ENCODE data around the gene SHH.
A peak's percentile ranks its signal among the peaks of the same experiment; 100 is the strongest.
"Not testable (repeated sequence)": the region's sequence is repeated elsewhere in the genome, so short reads cannot be mapped to it uniquely, and the experiment has no call there.

The SHH gene

GRCh38 chr7:155842496-155843265 lies 30.4 kb upstream of the SHH start:
- DNase-seq: no peak

GRCh38 chr7:155840909-155841308 lies 28.6 kb upstream of the SHH start:
- DNase-seq: no peak

GRCh38 chr7:155840262-155840885 lies 28.1 kb upstream of the SHH start:
- no peak for DNase-seq

- no peak for DNase-seq
Observed at GRCh38 chr7:155839461-155839860, 27.2 kb upstream of the SHH start.

- not testable (repeated sequence) for DNase-seq
Observed at GRCh38 chr7:155838312-155838711, 26.0 kb upstream of the SHH start.

- no peak for DNase-seq
Observed at GRCh38 chr7:155837126-155837479, 24.8 kb upstream of the SHH start.

GRCh38 chr7:155836216-155837125 lies 24.2 kb upstream of the SHH start:
- no peak for DNase-seq

- no peak for DNase-seq
Observed at GRCh38 chr7:155835446-155836215, 23.4 kb upstream of the SHH start.

- no peak for DNase-seq
Observed at GRCh38 chr7:155834486-155835048, 22.3 kb upstream of the SHH start.

GRCh38 chr7:155833651-155834050 lies 21.4 kb upstream of the SHH start:
- no peak for DNase-seq

- no peak for DNase-seq
Observed at GRCh38 chr7:155832581-155832981, 20.3 kb upstream of the SHH start.

GRCh38 chr7:155831807-155832524 lies 19.7 kb upstream of the SHH start:
- DNase-seq: no peak

GRCh38 chr7:155830961-155831806 lies 18.9 kb upstream of the SHH start:
- DNase-seq: no peak

GRCh38 chr7:155829796-155830470 lies 17.7 kb upstream of the SHH start:
- DNase-seq: peak; percentile 19

- no peak for DNase-seq
Observed at GRCh38 chr7:155825336-155825735, 13.1 kb upstream of the SHH start.

- no peak for DNase-seq
Observed at GRCh38 chr7:155824227-155824886, 12.1 kb upstream of the SHH start.

GRCh38 chr7:155821851-155822250 lies 9.6 kb upstream of the SHH start:
- no peak for DNase-seq

GRCh38 chr7:155820788-155821187 lies 8.5 kb upstream of the SHH start:
- no peak for DNase-seq

GRCh38 chr7:155820246-155820645 lies 8.0 kb upstream of the SHH start:
- DNase-seq: no peak

- DNase-seq: no peak
Observed at GRCh38 chr7:155819186-155819585, 6.9 kb upstream of the SHH start.

Data from NCI-H2171 treated with DMSO at 0.1 percent for 48 hours (cell line).